NCI-H2196 (cell line): Measurements from ENCODE around the gene EEPD1.
"Not testable (repeated sequence)": the region's sequence is repeated elsewhere in the genome, so short reads cannot be mapped to it uniquely, and the experiment has no call there.

Experiments
- DNase-seq: peaks from one replicate; lab custom pipeline; 2025; ENCODE audit not compliant: unreplicated experiment; lab: John Stamatoyannopoulos, UW

Gene EEPD1

GRCh38 chr7:36210291-36210922 lies 57.4 kb downstream of the EEPD1 start:
- no peak for DNase-seq

- no peak for DNase-seq
Measured at GRCh38 chr7:36214608-36215456, 61.8 kb downstream of the EEPD1 start.

- DNase-seq: no peak
Measured at GRCh38 chr7:36215457-36215765, 62.4 kb downstream of the EEPD1 start.

- DNase-seq: no peak
Measured at GRCh38 chr7:36216063-36216684, 63.1 kb downstream of the EEPD1 start.

GRCh38 chr7:36217211-36217960 lies 64.3 kb downstream of the EEPD1 start:
- DNase-seq: no peak

GRCh38 chr7:36217961-36218284 lies 64.9 kb downstream of the EEPD1 start:
- DNase-seq: no peak

- no peak for DNase-seq
Measured at GRCh38 chr7:36219429-36219828, 66.4 kb downstream of the EEPD1 start.

GRCh38 chr7:36223851-36224250 lies 70.8 kb downstream of the EEPD1 start:
- DNase-seq: no peak

- DNase-seq: no peak
Measured at GRCh38 chr7:36224934-36225858, 72.1 kb downstream of the EEPD1 start.

- DNase-seq: no peak
Measured at GRCh38 chr7:36226151-36226550, 73.1 kb downstream of the EEPD1 start.

- no peak for DNase-seq
Measured at GRCh38 chr7:36227223-36227622, 74.2 kb downstream of the EEPD1 start.

GRCh38 chr7:36228039-36228438 lies 75.0 kb downstream of the EEPD1 start:
- DNase-seq: no peak

- no peak for DNase-seq
Measured at GRCh38 chr7:36231406-36231805, 78.4 kb downstream of the EEPD1 start.

- DNase-seq: no peak
Measured at GRCh38 chr7:36232555-36232954, 79.5 kb downstream of the EEPD1 start.

- no peak for DNase-seq
Measured at GRCh38 chr7:36232971-36233550, 80.0 kb downstream of the EEPD1 start.

- DNase-seq: no peak
Measured at GRCh38 chr7:36236073-36236472, 83.0 kb downstream of the EEPD1 start.

GRCh38 chr7:36238138-36238537 lies 85.1 kb downstream of the EEPD1 start:
- no peak for DNase-seq

- not testable (repeated sequence) for DNase-seq
Measured at GRCh38 chr7:36243356-36243755, 90.3 kb downstream of the EEPD1 start.

GRCh38 chr7:36244001-36244400 lies 90.9 kb downstream of the EEPD1 start:
- not testable (repeated sequence) for DNase-seq

- no peak for DNase-seq
Measured at GRCh38 chr7:36244429-36244828, 91.4 kb downstream of the EEPD1 start.
